Measurements from ENCODE around the gene SRSF4. TPM values are rescaled to one million over a fixed set of nuclear protein-coding genes. Genes with fewer than 3 reads are reported as not detected.

SRSF4 gene
- total RNA-seq, 1 donor from 2014 or later, result 85.3 TPM

GRCh38 chr1:29179641-29180184 lies 2.0 kb downstream of the SRSF4 start:
- peaks cover 4% of the 10 kb centered on the region for H3K9me3 Mint-ChIP-seq
- H3K36me3 Mint-ChIP-seq, result peaks cover 25% of the 10 kb centered on the region
- no peaks in the 10 kb centered on the region for H3K27me3 Mint-ChIP-seq
- peak overlapping the region; percentile 91 for H3K4me3 Mint-ChIP-seq
- DNase-seq (ENCODE audit: extremely low spot score, unreplicated experiment), result no peak
- peak overlapping the region; percentile 97 for H3K27ac Mint-ChIP-seq
- H3K4me1 Mint-ChIP-seq (ENCODE audit: unreplicated experiment), result peaks cover 23% of the 10 kb centered on the region
- no peak for TF ChIP-seq CTCF (conservative IDR thresholded peaks at IDR 0.05)

- DNase-seq (ENCODE audit: extremely low spot score, unreplicated experiment), result peak; percentile 32
- peaks cover 35% of the 10 kb centered on the region for H3K36me3 Mint-ChIP-seq
- H3K27ac Mint-ChIP-seq, result peak overlapping the region; percentile 86
- H3K27me3 Mint-ChIP-seq, result no peaks in the 10 kb centered on the region
- H3K4me3 Mint-ChIP-seq, result peak overlapping the region; percentile 72
- H3K4me1 Mint-ChIP-seq (ENCODE audit: unreplicated experiment), result peaks cover 28% of the 10 kb centered on the region
- peaks cover 2% of the 10 kb centered on the region for H3K9me3 Mint-ChIP-seq
- TF ChIP-seq CTCF (conservative IDR thresholded peaks at IDR 0.05), result no peak
Measured at GRCh38 chr1:29177022-29177705, 4.5 kb downstream of the SRSF4 start.

- no peaks in the 10 kb centered on the region for H3K9me3 Mint-ChIP-seq
- peaks cover 30% of the 10 kb centered on the region for H3K4me1 Mint-ChIP-seq (ENCODE audit: unreplicated experiment)
- peaks cover 38% of the 10 kb centered on the region for H3K36me3 Mint-ChIP-seq
- peak overlapping the region; percentile 64 for H3K27ac Mint-ChIP-seq
- no peak for TF ChIP-seq CTCF (conservative IDR thresholded peaks at IDR 0.05)
- no peaks in the 10 kb centered on the region for H3K27me3 Mint-ChIP-seq
- peak; percentile 1 for DNase-seq (ENCODE audit: extremely low spot score, unreplicated experiment)
- peak overlapping the region; percentile 40 for H3K4me3 Mint-ChIP-seq
Measured at GRCh38 chr1:29176576-29176975, 5.1 kb downstream of the SRSF4 start.

GRCh38 chr1:29172415-29172939 lies 9.2 kb downstream of the SRSF4 start:
- Mint-ChIP-seq H3K36me3 (peaks cover 40% of the 10 kb centered on the region), H3K27ac (no peak overlapping the region), H3K4me3 (no peak overlapping the region), H3K4me1 (ENCODE audit: unreplicated experiment) (peaks cover 40% of the 10 kb centered on the region), H3K27me3 (no peaks in the 10 kb centered on the region), H3K9me3 (no peaks in the 10 kb centered on the region)
- TF ChIP-seq CTCF (conservative IDR thresholded peaks at IDR 0.05), result no peak
- peak; percentile 7 for DNase-seq (ENCODE audit: extremely low spot score, unreplicated experiment)

- H3K27ac Mint-ChIP-seq, result no peak overlapping the region
- DNase-seq (ENCODE audit: extremely low spot score, unreplicated experiment), result no peak
- TF ChIP-seq CTCF (conservative IDR thresholded peaks at IDR 0.05), result no peak
- H3K36me3 Mint-ChIP-seq, result peaks cover 35% of the 10 kb centered on the region
- no peak overlapping the region for H3K4me3 Mint-ChIP-seq
- no peaks in the 10 kb centered on the region for H3K27me3 Mint-ChIP-seq
- H3K9me3 Mint-ChIP-seq, result no peaks in the 10 kb centered on the region
- peaks cover 37% of the 10 kb centered on the region for H3K4me1 Mint-ChIP-seq (ENCODE audit: unreplicated experiment)
Measured at GRCh38 chr1:29171521-29171920, 10.2 kb downstream of the SRSF4 start.
